Ascending aorta (tissue), 2 donors: ENCODE measurements around the gene POGK. TPM values are rescaled to one million over a fixed set of nuclear protein-coding genes. Genes with fewer than 3 reads are reported as not detected.

Experiments used
- DNase-seq, 2 donors: peaks; one replicate each; pipeline ENCODE4 v3.0.0-alpha.2; 2019; ENCODE audit warnings: low spot score in 2 of 2
- H3K27ac ChIP-seq, 2 donors: fragments of 200-600 bp; sonication (generic); one replicate each; pipeline ENCODE4 v1.5.1; 2016 to 2017; ENCODE audit warnings: mild to moderate bottlenecking in 1 of 2
- H3K27me3 ChIP-seq: fragments of 200-600 bp; sonication (generic); one replicate; pipeline ENCODE4 v1.5.1; 2017
- H3K36me3 ChIP-seq, 2 donors: fragments of 200-600 bp; sonication (generic); one replicate each; pipeline ENCODE4 v1.5.1; 2016
- H3K4me1 ChIP-seq, 2 donors: fragments of 200-600 bp; sonication (generic); one replicate each; pipeline ENCODE4 v1.5.1; 2016 to 2017; ENCODE audit warnings: mild to moderate bottlenecking in 1 of 2
- H3K4me3 ChIP-seq, 2 donors: fragments of 200-600 bp; sonication (generic); one replicate each; pipeline ENCODE4 v1.5.1; 2016 to 2017; ENCODE audit warnings: mild to moderate bottlenecking in 1 of 2
- H3K9me3 ChIP-seq, 2 donors: fragments of 200-600 bp; sonication (generic); one replicate each; pipeline ENCODE4 v1.5.1; 2016
- intact Hi-C: fragments of 100-400 bp; cut with DNase I; formaldehyde crosslinking; loops from one replicate; pipeline ENCODE4 v1.15.1; 2023
- total RNA-seq: library from RNA; depleted of rRNA; stranded (reverse); fragments of >200 nt; gene quantifications from one replicate; pipeline ENCODE4 v1.1.0, GENCODE V29; 2016
- TF ChIP-seq, protein P1 (sequence below), 3 experiments: fragments of 200-600 bp in 2 of 3; fragments of 450-650 bp in 1 of 3; sonication (generic) in 2 of 3; IDR thresholded peaks; one replicate each; pipeline ENCODE4 v1.5.1; 2016 to 2019; ENCODE audit warnings: antibody characterized with exemption in 3 of 3, mild to moderate bottlenecking in 1 of 3, moderate library complexity in 1 of 3

The POGK gene
- total RNA-seq, 1 donor from 2014 or later, result 10.2 TPM

DNA sequence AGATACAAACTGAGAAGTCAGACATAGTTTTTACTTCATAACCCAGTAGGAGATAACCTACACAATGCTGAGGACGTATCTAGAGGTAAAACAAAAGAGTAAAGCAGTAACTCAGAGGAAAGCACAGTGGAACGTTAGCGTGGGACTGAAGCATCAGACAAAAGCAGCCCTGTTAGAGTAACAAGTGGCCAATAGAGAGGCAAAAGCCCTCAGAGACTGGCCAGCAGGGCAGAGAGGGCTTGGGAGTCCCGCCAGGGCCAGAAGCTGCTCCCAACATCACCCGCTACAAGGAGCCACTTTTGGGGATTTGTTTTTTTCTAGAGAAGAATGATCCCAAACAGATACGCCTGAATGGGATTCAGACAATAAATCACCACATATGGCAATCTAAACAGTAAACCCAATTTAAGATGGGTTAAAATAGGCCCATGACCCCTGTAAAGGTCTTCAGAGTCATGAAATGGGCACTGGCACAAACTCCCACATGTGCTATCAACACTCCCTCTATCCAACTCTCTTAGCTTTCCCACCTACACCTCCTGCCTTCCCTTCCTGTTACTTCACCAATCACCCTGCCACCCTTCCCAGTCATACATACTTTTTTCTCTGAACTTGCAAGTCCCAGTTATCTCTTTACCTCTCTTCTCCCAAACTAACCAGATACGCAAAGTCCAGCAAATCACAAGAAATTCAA, 19.6 kb downstream of the POGK start:
- intact Hi-C loops, result no loop called here
- no peak for DNase-seq

DNA sequence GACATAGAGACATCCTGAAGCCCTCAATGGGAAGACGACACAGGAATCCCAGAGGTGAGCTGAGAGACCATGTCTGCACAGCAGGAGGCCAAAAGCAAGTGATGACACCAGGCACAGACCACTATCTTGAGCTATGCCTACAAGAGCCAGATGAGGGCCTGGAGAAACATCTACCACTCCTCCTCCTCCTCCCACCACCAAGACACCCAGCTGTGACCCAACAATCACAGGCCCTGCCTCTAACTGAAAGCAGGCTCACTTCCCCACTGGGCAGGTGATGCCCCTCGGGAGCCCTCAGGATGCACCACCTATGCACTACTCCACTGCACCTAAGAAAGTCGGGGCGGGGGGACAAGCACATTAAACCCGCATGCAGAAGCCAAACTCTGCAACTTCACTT, 20.3 kb downstream of the POGK start:
- Histone ChIP-seq H3K9me3 (no peaks in the 10 kb centered on the region), H3K36me3 (peaks cover 4 to 66% of the 10 kb centered on the region in 2 donors), H3K4me3 (no peak overlapping the region), H3K4me1 (no peaks in the 10 kb centered on the region), H3K27me3 (no peaks in the 10 kb centered on the region), H3K27ac (no peak overlapping the region)
- DNase-seq, result no peak
- intact Hi-C loops, result no loop called here
- TF ChIP-seq, protein P1, sequence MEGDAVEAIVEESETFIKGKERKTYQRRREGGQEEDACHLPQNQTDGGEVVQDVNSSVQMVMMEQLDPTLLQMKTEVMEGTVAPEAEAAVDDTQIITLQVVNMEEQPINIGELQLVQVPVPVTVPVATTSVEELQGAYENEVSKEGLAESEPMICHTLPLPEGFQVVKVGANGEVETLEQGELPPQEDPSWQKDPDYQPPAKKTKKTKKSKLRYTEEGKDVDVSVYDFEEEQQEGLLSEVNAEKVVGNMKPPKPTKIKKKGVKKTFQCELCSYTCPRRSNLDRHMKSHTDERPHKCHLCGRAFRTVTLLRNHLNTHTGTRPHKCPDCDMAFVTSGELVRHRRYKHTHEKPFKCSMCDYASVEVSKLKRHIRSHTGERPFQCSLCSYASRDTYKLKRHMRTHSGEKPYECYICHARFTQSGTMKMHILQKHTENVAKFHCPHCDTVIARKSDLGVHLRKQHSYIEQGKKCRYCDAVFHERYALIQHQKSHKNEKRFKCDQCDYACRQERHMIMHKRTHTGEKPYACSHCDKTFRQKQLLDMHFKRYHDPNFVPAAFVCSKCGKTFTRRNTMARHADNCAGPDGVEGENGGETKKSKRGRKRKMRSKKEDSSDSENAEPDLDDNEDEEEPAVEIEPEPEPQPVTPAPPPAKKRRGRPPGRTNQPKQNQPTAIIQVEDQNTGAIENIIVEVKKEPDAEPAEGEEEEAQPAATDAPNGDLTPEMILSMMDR (IDR thresholded peaks at IDR 0.05), result no peak

More for the DNA sequence above, 19.6 kb downstream of the POGK start:
- H3K27me3 ChIP-seq, result no peaks in the 10 kb centered on the region
- H3K36me3 ChIP-seq, result peaks cover 7 to 68% of the 10 kb centered on the region in 2 donors
- no peaks in the 10 kb centered on the region for H3K9me3 ChIP-seq
- H3K4me1 ChIP-seq, result no peaks in the 10 kb centered on the region
- TF ChIP-seq, protein P1 (IDR thresholded peaks at IDR 0.05), result no peak
- peak overlapping the region in 1 of 2 donors; percentile 10 for H3K27ac ChIP-seq
- H3K4me3 ChIP-seq, result no peak overlapping the region

DNA sequence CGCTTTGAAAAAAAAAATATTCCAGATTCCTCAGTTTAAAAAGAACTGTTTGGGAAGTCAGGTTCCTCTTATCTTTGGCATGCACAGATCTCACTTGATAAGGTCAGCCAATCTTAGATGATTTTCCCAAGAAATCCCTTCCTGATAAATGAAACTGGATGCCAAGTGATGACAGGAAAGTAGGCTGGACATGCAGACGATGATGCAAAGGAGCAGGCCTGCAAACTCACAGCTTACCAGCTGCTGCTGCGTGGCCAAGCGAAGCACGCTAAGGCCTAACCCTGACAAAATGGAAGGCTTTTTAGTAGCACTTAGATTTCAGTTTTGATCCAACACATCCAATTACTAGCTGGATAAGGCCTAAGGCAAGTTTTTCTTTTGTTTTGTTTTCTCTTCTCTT, 26.7 kb downstream of the POGK start:
- no peak overlapping the region for H3K4me3 ChIP-seq
- DNase-seq, result no peak
- intact Hi-C loops, result no loop called here
- H3K36me3 ChIP-seq, result peaks cover 11 to 26% of the 10 kb centered on the region in 2 donors
- H3K27me3 ChIP-seq, result no peaks in the 10 kb centered on the region
- H3K9me3 ChIP-seq, result no peaks in the 10 kb centered on the region
- no peaks in the 10 kb centered on the region for H3K4me1 ChIP-seq
- H3K27ac ChIP-seq, result no peak overlapping the region
- TF ChIP-seq, protein P1 (IDR thresholded peaks at IDR 0.05), result no peak

DNA sequence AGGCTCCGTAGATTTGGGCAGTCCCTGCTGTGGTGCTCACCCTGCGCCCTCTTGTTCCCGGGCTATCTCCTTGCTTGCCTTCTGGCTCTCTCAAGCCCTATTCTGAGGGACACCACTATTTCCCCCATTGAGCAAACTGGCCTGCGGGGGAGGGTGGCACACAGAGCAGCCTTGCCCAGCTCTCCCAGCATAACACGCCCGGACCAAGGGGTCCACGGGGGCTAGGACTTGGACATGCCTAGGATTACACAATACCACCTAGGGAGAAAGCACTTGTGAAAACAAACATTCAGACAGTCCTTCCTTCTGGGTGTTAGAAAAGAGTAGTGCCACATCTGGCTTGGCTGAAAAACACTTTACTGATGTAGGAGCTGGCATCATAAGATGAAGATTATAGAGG, 29.4 kb downstream of the POGK start:
- peaks cover 7 to 9% of the 10 kb centered on the region in 2 donors for H3K36me3 ChIP-seq
- DNase-seq, result no peak
- no peak overlapping the region for H3K4me3 ChIP-seq
- no peaks in the 10 kb centered on the region for H3K4me1 ChIP-seq
- H3K9me3 ChIP-seq, result no peaks in the 10 kb centered on the region
- H3K27me3 ChIP-seq, result no peaks in the 10 kb centered on the region
- TF ChIP-seq, protein P1 (IDR thresholded peaks at IDR 0.05), result no peak
- no peak overlapping the region for H3K27ac ChIP-seq
- intact Hi-C loops, result no loop called here

DNA sequence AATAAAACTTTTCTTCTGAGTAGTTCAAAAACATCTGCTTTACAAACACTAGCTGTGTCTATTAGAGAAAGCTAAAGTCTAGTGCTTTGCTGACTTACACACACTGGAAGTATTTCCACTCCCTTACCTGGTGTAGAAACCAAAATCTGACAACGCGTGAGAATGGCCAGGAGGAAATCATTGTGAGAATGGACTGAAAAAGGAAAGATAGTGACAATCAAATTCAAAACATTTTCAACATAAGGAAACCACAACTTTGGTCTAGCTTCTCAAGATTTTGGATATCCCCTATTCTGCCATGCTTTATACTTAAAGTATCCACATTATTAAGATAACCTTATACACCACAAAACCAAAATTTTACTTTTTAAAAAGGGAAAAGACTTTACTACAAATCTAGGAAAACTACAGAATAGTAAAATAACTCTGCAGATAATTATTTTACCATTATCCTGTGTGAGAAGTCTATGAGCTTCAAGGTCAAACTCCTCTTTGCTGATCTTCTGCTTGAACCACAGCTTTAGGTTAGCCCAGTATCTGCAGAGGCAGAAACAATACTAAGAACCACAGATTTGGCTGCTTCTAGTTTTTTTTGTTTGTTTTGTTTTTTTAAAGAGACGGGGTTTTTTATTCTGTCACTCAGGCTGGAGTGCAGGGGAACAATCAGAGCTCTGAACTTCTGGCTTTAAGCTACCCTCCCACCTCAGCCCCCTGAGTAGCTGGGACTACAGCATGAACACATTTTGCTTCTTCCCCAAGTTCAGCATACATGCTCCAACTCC, 30.2 kb downstream of the POGK start:
- no peaks in the 10 kb centered on the region for H3K4me1 ChIP-seq
- intact Hi-C loops, result no loop called here
- H3K36me3 ChIP-seq, result peaks cover 7% of the 10 kb centered on the region in 2 donors
- TF ChIP-seq, protein P1 (IDR thresholded peaks at IDR 0.05), result no peak
- no peak for DNase-seq
- H3K4me3 ChIP-seq, result no peak overlapping the region
- H3K27ac ChIP-seq, result no peak overlapping the region
- no peaks in the 10 kb centered on the region for H3K27me3 ChIP-seq
- no peaks in the 10 kb centered on the region for H3K9me3 ChIP-seq
